GM18498 (cell line): ENCODE results near the gene GYPA.
"Not testable (repeated sequence)": the region's sequence is repeated elsewhere in the genome, so short reads cannot be mapped to it uniquely, and the experiment has no call there.

Experiments
- ATAC-seq: cut with Tn5 transposase; IDR thresholded peaks from one replicate; pipeline ENCODE4 v1.9.1; 2021; ENCODE audit warnings: mild to moderate bottlenecking, moderate library complexity; ENCODE audit not compliant: unreplicated experiment

GYPA gene

GRCh38 chr4:144129336-144129875 lies 11.1 kb downstream of the GYPA start:
- not testable (repeated sequence) for ATAC-seq

- not testable (repeated sequence) for ATAC-seq
These were observed 11.7 kb downstream of the GYPA start for GRCh38 chr4:144128709-144129320.

- ATAC-seq, result not testable (repeated sequence)
These were observed 15.4 kb downstream of the GYPA start for GRCh38 chr4:144125109-144125508.

GRCh38 chr4:144123982-144124635 lies 16.4 kb downstream of the GYPA start:
- not testable (repeated sequence) for ATAC-seq

- not testable (repeated sequence) for ATAC-seq
These were observed 17.2 kb downstream of the GYPA start for GRCh38 chr4:144123269-144123668.

GRCh38 chr4:144119752-144120151 lies 20.8 kb downstream of the GYPA start:
- ATAC-seq, result not testable (repeated sequence)

- no peak for ATAC-seq
These were observed 25.0 kb downstream of the GYPA start for GRCh38 chr4:144115519-144115918.

GRCh38 chr4:144113546-144113945 lies 27.0 kb downstream of the GYPA start:
- no peak for ATAC-seq

- no peak for ATAC-seq
These were observed 35.9 kb downstream of the GYPA start for GRCh38 chr4:144104509-144105130.

GRCh38 chr4:144097776-144098175 lies 42.7 kb downstream of the GYPA start:
- ATAC-seq, result not testable (repeated sequence)

- not testable (repeated sequence) for ATAC-seq
These were observed 46.5 kb downstream of the GYPA start for GRCh38 chr4:144093995-144094394.

GRCh38 chr4:144091181-144091580 lies 49.3 kb downstream of the GYPA start:
- ATAC-seq, result not testable (repeated sequence)

GRCh38 chr4:144090744-144091143 lies 49.8 kb downstream of the GYPA start:
- no peak for ATAC-seq

- ATAC-seq, result not testable (repeated sequence)
These were observed 58.5 kb downstream of the GYPA start for GRCh38 chr4:144082053-144082452.

GRCh38 chr4:144080135-144080534 lies 60.4 kb downstream of the GYPA start:
- ATAC-seq, result not testable (repeated sequence)

- not testable (repeated sequence) for ATAC-seq
These were observed 61.8 kb downstream of the GYPA start for GRCh38 chr4:144078746-144079145.

- not testable (repeated sequence) for ATAC-seq
These were observed 79.0 kb downstream of the GYPA start for GRCh38 chr4:144061556-144061955.

GRCh38 chr4:144060234-144060859 lies 80.2 kb downstream of the GYPA start:
- not testable (repeated sequence) for ATAC-seq
